Neural cell (in vitro differentiated cells): ENCODE data around the gene STX1B. TPM values are rescaled to one million over a fixed set of nuclear protein-coding genes. Genes with fewer than 3 reads are reported as not detected.

ENCODE experiments used
- H2AFZ ChIP-seq: fragments of 200-600, 300-800 bp; sonication (generic), shearing (Covaris generic); 2 replicates; pipeline ENCODE4 v1.6.0; 2014; ENCODE audit warnings: low read depth, mild to moderate bottlenecking, antibody characterized with exemption, low read length, moderate library complexity
- H3F3A ChIP-seq: fragments of 200-600 bp; shearing (Covaris generic); 2 replicates; pipeline ENCODE4 v1.6.1; 2016; ENCODE audit warnings: mild to moderate bottlenecking, moderate library complexity, mixed read lengths, antibody characterized with exemption, low read length; ENCODE audit not compliant: insufficient read depth, poor library complexity, severe bottlenecking
- H3K27ac ChIP-seq: fragments of 200-600, 300-800 bp; sonication (generic), shearing (Covaris generic); 2 replicates; pipeline ENCODE4 v1.5.1; 2014; ENCODE audit warnings: mild to moderate bottlenecking, low read length, moderate library complexity
- H3K27me3 ChIP-seq: fragments of 300-800, 200-600 bp; sonication (generic), shearing (Covaris generic); 2 replicates; pipeline ENCODE4 v1.6.0; 2014; ENCODE audit warnings: mild to moderate bottlenecking, low read depth, low read length, moderate library complexity; ENCODE audit not compliant: insufficient read depth
- H3K36me3 ChIP-seq: fragments of 300-800, 200-600 bp; sonication (generic), shearing (Covaris generic); 2 replicates; pipeline ENCODE4 v1.5.1; 2014; ENCODE audit warnings: mild to moderate bottlenecking, antibody characterized with exemption, low read length, moderate library complexity; ENCODE audit not compliant: insufficient read depth
- H3K4me2 ChIP-seq: fragments of 300-800, 200-600 bp; sonication (generic), shearing (Covaris generic); 2 replicates; pipeline ENCODE4 v1.6.0; 2014; ENCODE audit warnings: mild to moderate bottlenecking, low read length
- H3K4me3 ChIP-seq: fragments of 300-800, 200-600 bp; sonication (generic), shearing (Covaris generic); 2 replicates; pipeline ENCODE4 v1.5.1; 2014; ENCODE audit warnings: mild to moderate bottlenecking, low read length, moderate library complexity
- H3K79me2 ChIP-seq: fragments of 200-600 bp; shearing (Covaris generic); replicated peaks from 2 replicates; pipeline ENCODE4 v1.6.0; 2014; ENCODE audit warnings: mild to moderate bottlenecking, low read length, moderate library complexity; ENCODE audit not compliant: insufficient read depth
- H3K9ac ChIP-seq: fragments of 300-800, 200-600 bp; sonication (generic), shearing (Covaris generic); 2 replicates; pipeline ENCODE4 v1.6.1; 2016; ENCODE audit warnings: mild to moderate bottlenecking, low read length, mixed read lengths
- H3K9me2 ChIP-seq: fragments of 200-600 bp; shearing (Covaris generic); 2 replicates; pipeline ENCODE4 v1.6.1; 2016; ENCODE audit warnings: mild to moderate bottlenecking, low read length, mixed read lengths; ENCODE audit not compliant: insufficient read depth
- H3K9me3 ChIP-seq: fragments of 200-600, 300-800 bp; sonication (generic), shearing (Covaris generic); 2 replicates; pipeline ENCODE4 v1.6.1; 2016; ENCODE audit warnings: mild to moderate bottlenecking, mixed run types, low read length, moderate library complexity, mixed read lengths
- H4K20me1 ChIP-seq: fragments of 200-600 bp; shearing (Covaris generic); 2 replicates; pipeline ENCODE4 v1.6.1; 2016; ENCODE audit warnings: mild to moderate bottlenecking, mixed run types; ENCODE audit not compliant: insufficient read depth
- CTCF ChIP-seq: fragments of 450-650 bp; IDR thresholded peaks from 2 replicates; pipeline ENCODE4 v1.5.1; 2014; ENCODE audit warnings: antibody characterized with exemption, mild to moderate bottlenecking, moderate library complexity; ENCODE audit not compliant: poor library complexity, severe bottlenecking
- EP300 ChIP-seq: fragments of 450-650 bp; conservative IDR thresholded peaks from 2 replicates; pipeline ENCODE4 v1.6.1; 2014; ENCODE audit warnings: antibody characterized with exemption, mild to moderate bottlenecking, moderate library complexity; ENCODE audit not compliant: poor library complexity, severe bottlenecking
- EZH2 ChIP-seq: fragments of 200-600, 300-800 bp; shearing (Covaris generic), sonication (generic); IDR thresholded peaks from 2 replicates; pipeline ENCODE4 v1.6.1; 2014; ENCODE audit warnings: antibody characterized with exemption, low read length, borderline replicate concordance, mild to moderate bottlenecking; ENCODE audit not compliant: insufficient read depth, poor library complexity, severe bottlenecking
- MXI1 ChIP-seq: fragments of 450-650 bp; conservative IDR thresholded peaks from 2 replicates; pipeline ENCODE4 v1.6.1; 2014; ENCODE audit warnings: antibody characterized with exemption, mild to moderate bottlenecking; ENCODE audit not compliant: poor library complexity, severe bottlenecking
- POLR2AphosphoS5 ChIP-seq: IDR thresholded peaks from 2 replicates; pipeline ENCODE4 v1.6.1; 2012
- RAD21 ChIP-seq: fragments of 450-650 bp; conservative IDR thresholded peaks from 2 replicates; pipeline ENCODE4 v1.6.1; 2014; ENCODE audit warnings: antibody characterized with exemption, mild to moderate bottlenecking, moderate library complexity
- REST ChIP-seq: IDR thresholded peaks from 2 replicates; pipeline ENCODE4 v1.6.1; 2012; ENCODE audit warnings: borderline replicate concordance
- SMC3 ChIP-seq: fragments of 450-650 bp; conservative IDR thresholded peaks from 2 replicates; pipeline ENCODE4 v1.6.1; 2014; ENCODE audit warnings: antibody characterized with exemption, mild to moderate bottlenecking, moderate library complexity; ENCODE audit not compliant: poor library complexity
- TAF1 ChIP-seq: IDR thresholded peaks from 2 replicates; pipeline ENCODE4 v1.6.1; 2012; ENCODE audit warnings: low read depth
- polyA plus RNA-seq: library from polyadenylated mRNA; depleted of rRNA; stranded (reverse); fragments of >200 nt; gene quantifications from 2 replicates; pipeline ENCODE4 v1.2.3, GENCODE V29; 2014

Gene STX1B
- polyA plus RNA-seq, 1 donor from 2014 or later = 4.5 TPM

- no peak overlapping the region for H3K27ac ChIP-seq
- H3K4me2 ChIP-seq = no peak overlapping the region
- H3K4me3 ChIP-seq = no peak overlapping the region
- H3K36me3 ChIP-seq = no peaks in the 10 kb centered on the region
- H3K9ac ChIP-seq = no peak overlapping the region
- no peaks in the 10 kb centered on the region for H4K20me1 ChIP-seq
- H3K9me3 ChIP-seq = no peaks in the 10 kb centered on the region
- no peaks in the 10 kb centered on the region for H3K27me3 ChIP-seq
- H3K9me2 ChIP-seq = no peaks in the 10 kb centered on the region
- TF ChIP-seq EZH2 = no peak
- TF ChIP-seq SMC3 = no peak
- H3K79me2 ChIP-seq = no peaks in the 10 kb centered on the region
- H2AFZ ChIP-seq = no peak overlapping the region
- no peaks in the 10 kb centered on the region for H3F3A ChIP-seq
Measured at GRCh38 chr16:31023627-31024226, 13.3 kb upstream of the STX1B start.

- H3K4me3 ChIP-seq = no peak overlapping the region
Measured at GRCh38 chr16:31023252-31023602, 12.8 kb upstream of the STX1B start.

More at GRCh38 chr16:31023252-31023602, 12.8 kb upstream of the STX1B start:
- H3K27me3 ChIP-seq = no peaks in the 10 kb centered on the region
- H3K4me2 ChIP-seq = no peak overlapping the region
- no peak for TF ChIP-seq TAF1
- TF ChIP-seq EP300 = no peak
- no peak for TF ChIP-seq POLR2AphosphoS5
- TF ChIP-seq EZH2 = no peak
- TF ChIP-seq CTCF = no peak
- no peak for TF ChIP-seq MXI1
- no peak for TF ChIP-seq RAD21
- TF ChIP-seq REST = no peak
- no peak overlapping the region for H3K27ac ChIP-seq
- H3K9me2 ChIP-seq = no peaks in the 10 kb centered on the region
- H3K9ac ChIP-seq = no peak overlapping the region
- no peaks in the 10 kb centered on the region for H3K79me2 ChIP-seq
- H2AFZ ChIP-seq = no peak overlapping the region
- H3F3A ChIP-seq = no peaks in the 10 kb centered on the region
- no peaks in the 10 kb centered on the region for H4K20me1 ChIP-seq
- no peaks in the 10 kb centered on the region for H3K9me3 ChIP-seq
- no peaks in the 10 kb centered on the region for H3K36me3 ChIP-seq
